Adrenal gland (tissue), 5 donors: ENCODE measurements around the gene DOK6.

Experiments
- POLR2A ChIP-seq, 2 donors: fragments of 450-650 bp; IDR thresholded peaks; one replicate each; pipeline ENCODE4 v1.6.1; 2017; ENCODE audit warnings: antibody characterized with exemption in 2 of 2, mild to moderate bottlenecking in 2 of 2, moderate library complexity in 1 of 2
- TF ChIP-seq, protein P1 (sequence below), 6 experiments: fragments of 450-650 bp in 4 of 6; fragments of 200-600 bp in 2 of 6; sonication (generic) in 1 of 6; IDR thresholded peaks; 1 replicate in 5 of 6; 2 replicates in 1 of 6; pipeline versions ENCODE4 v1.5.1 to v1.8.0; 2016 to 2021; ENCODE audit warnings: antibody characterized with exemption in 6 of 6, mild to moderate bottlenecking in 2 of 6, moderate library complexity in 1 of 6
- donor health status: DM: no; HTN: no; CAD: no.

DNA sequence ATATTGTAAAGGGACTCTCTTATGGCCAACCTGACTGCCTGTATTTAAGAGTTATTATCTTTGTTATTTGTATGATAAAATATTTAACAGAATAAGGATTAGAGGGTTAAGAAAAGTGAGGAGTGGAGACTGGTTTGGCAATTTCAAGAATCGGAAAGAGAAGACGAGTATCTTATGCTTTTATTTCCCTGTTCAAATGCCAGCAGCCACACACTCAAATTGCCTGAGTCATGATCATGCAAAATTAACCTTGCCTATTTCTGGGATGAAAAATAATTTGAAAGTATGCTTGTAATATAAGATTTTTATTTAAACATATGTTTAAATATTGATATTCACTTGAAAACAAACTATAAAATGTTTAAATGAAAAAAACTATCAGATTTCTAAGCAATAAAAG lies 358.4 kb downstream of the DOK6 start:
- TF ChIP-seq, protein P1, sequence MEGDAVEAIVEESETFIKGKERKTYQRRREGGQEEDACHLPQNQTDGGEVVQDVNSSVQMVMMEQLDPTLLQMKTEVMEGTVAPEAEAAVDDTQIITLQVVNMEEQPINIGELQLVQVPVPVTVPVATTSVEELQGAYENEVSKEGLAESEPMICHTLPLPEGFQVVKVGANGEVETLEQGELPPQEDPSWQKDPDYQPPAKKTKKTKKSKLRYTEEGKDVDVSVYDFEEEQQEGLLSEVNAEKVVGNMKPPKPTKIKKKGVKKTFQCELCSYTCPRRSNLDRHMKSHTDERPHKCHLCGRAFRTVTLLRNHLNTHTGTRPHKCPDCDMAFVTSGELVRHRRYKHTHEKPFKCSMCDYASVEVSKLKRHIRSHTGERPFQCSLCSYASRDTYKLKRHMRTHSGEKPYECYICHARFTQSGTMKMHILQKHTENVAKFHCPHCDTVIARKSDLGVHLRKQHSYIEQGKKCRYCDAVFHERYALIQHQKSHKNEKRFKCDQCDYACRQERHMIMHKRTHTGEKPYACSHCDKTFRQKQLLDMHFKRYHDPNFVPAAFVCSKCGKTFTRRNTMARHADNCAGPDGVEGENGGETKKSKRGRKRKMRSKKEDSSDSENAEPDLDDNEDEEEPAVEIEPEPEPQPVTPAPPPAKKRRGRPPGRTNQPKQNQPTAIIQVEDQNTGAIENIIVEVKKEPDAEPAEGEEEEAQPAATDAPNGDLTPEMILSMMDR (IDR thresholded peaks at IDR 0.05), result no peak
- no peak for TF ChIP-seq POLR2A (IDR thresholded peaks at IDR 0.05)
